Neuronal stem cell (in vitro differentiated cells): ENCODE data around the gene ZNF362.

Experiments
- DNase-seq: peaks from one replicate; pipeline ENCODE4 v3.0.0-alpha.2; 2013; ENCODE audit warnings: low spot score
- H2AFZ ChIP-seq: one replicate; pipeline ENCODE4 v1.6.1; 2013; ENCODE audit warnings: mild to moderate bottlenecking, low read length, inconsistent platforms
- H2AK5ac ChIP-seq: 2 replicates; pipeline ENCODE4 v1.6.1; 2013; ENCODE audit warnings: low read depth, mild to moderate bottlenecking, inconsistent platforms, low read length, moderate library complexity, mixed read lengths
- H2BK120ac ChIP-seq: 2 replicates; pipeline ENCODE4 v1.6.1; 2013; ENCODE audit warnings: low read depth, mild to moderate bottlenecking, inconsistent platforms, low read length, moderate library complexity, mixed read lengths
- H2BK12ac ChIP-seq: one replicate; pipeline ENCODE4 v1.6.1; 2013; ENCODE audit warnings: low read length, inconsistent platforms
- H2BK15ac ChIP-seq: 2 replicates; pipeline ENCODE4 v1.6.1; 2013; ENCODE audit warnings: mild to moderate bottlenecking, low read length, inconsistent platforms, mixed read lengths
- H2BK5ac ChIP-seq: one replicate; pipeline ENCODE4 v1.6.1; 2013; ENCODE audit warnings: inconsistent platforms, mild to moderate bottlenecking, low read length, moderate library complexity
- H3K14ac ChIP-seq: one replicate; pipeline ENCODE4 v1.6.1; 2013; ENCODE audit warnings: low read length, inconsistent platforms
- H3K18ac ChIP-seq: 2 replicates; pipeline ENCODE4 v1.6.1; 2013; ENCODE audit warnings: low read length, inconsistent platforms
- H3K23ac ChIP-seq: 2 replicates; pipeline ENCODE4 v1.6.1; 2013; ENCODE audit warnings: low read depth, mild to moderate bottlenecking, mixed read lengths, low read length, inconsistent platforms; ENCODE audit not compliant: poor library complexity
- H3K27ac ChIP-seq: replicated peaks from 3 replicates; pipeline ENCODE4 v1.5.1; 2013; ENCODE audit warnings: low read length, inconsistent platforms
- H3K27me3 ChIP-seq, 3 experiments: 2 replicates each; pipeline ENCODE4 v1.6.1; 2013; ENCODE audit warnings: low read length in 3 of 3, mild to moderate bottlenecking in 2 of 3, inconsistent platforms in 1 of 3, low read depth in 1 of 3, mixed read lengths in 1 of 3, moderate library complexity in 1 of 3; ENCODE audit not compliant: control insufficient read depth in 3 of 3, insufficient read depth in 3 of 3
- H3K36me3 ChIP-seq, 2 donors: replicated peaks in 1 of 2; 2 replicates each; pipeline ENCODE4 v1.6.1; 2013; ENCODE audit warnings: low read length in 2 of 2; ENCODE audit not compliant: control insufficient read depth in 2 of 2, insufficient read depth in 2 of 2
- H3K4ac ChIP-seq: 2 replicates; pipeline ENCODE4 v1.6.1; 2013; ENCODE audit warnings: inconsistent platforms, mild to moderate bottlenecking, low read length, moderate library complexity
- H3K4me1 ChIP-seq, 2 donors: 1 replicate in 1 of 2; 2 replicates in 1 of 2; pipeline ENCODE4 v1.6.1; 2013; ENCODE audit warnings: low read length in 2 of 2, low read depth in 1 of 2; ENCODE audit not compliant: control insufficient read depth in 2 of 2, insufficient read depth in 1 of 2
- H3K4me2 ChIP-seq: one replicate; pipeline ENCODE4 v1.6.1; 2013; ENCODE audit warnings: mild to moderate bottlenecking, low read length, inconsistent platforms; ENCODE audit not compliant: insufficient read depth, poor library complexity, severe bottlenecking
- H3K4me3 ChIP-seq, 2 donors: 2 replicates each; pipeline ENCODE4 v1.5.1; 2013; ENCODE audit warnings: low read length in 2 of 2, mild to moderate bottlenecking in 2 of 2, inconsistent platforms in 1 of 2, moderate library complexity in 1 of 2
- H3K79me1 ChIP-seq: one replicate; pipeline ENCODE4 v1.6.1; 2013; ENCODE audit warnings: low read depth, mild to moderate bottlenecking, inconsistent platforms, low read length, moderate library complexity
- H3K9ac ChIP-seq: one replicate; pipeline ENCODE4 v1.6.1; 2013; ENCODE audit warnings: mild to moderate bottlenecking, low read depth, low read length, inconsistent platforms; ENCODE audit not compliant: poor library complexity
- H3K9me3 ChIP-seq, 2 donors: replicated peaks in 1 of 2; 2 replicates each; pipeline versions ENCODE3 to v1.6.1; 2013; ENCODE audit warnings: low read length in 2 of 2, mild to moderate bottlenecking in 2 of 2, inconsistent platforms in 1 of 2, low read depth in 1 of 2, mixed read lengths in 1 of 2, moderate library complexity in 1 of 2; ENCODE audit not compliant: control insufficient read depth in 2 of 2, insufficient read depth in 1 of 2
- H4K8ac ChIP-seq: one replicate; pipeline ENCODE4 v1.6.1; 2013; ENCODE audit warnings: low read depth, mild to moderate bottlenecking, inconsistent platforms, low read length, moderate library complexity
- H4K91ac ChIP-seq: one replicate; pipeline ENCODE4 v1.6.1; 2013; ENCODE audit warnings: low read length, low read depth, mild to moderate bottlenecking, inconsistent platforms; ENCODE audit not compliant: poor library complexity
- WGBS, 2 donors: extraction: QIAGEN DNeasy Blood & Tissue Kit; methylation state at CpG; one replicate each; pipeline ENCODE4 v1.1.7; 2013; ENCODE audit warnings: missing lambda C conversion rate in 2 of 2, mixed read lengths in 1 of 2; ENCODE audit not compliant: insufficient read length in 2 of 2, insufficient replicate concordance in 1 of 2; ENCODE audit errors: extremely low coverage in 2 of 2; 5-methylcytosine and 5-hydroxymethylcytosine counted together

Gene ZNF362

DNA sequence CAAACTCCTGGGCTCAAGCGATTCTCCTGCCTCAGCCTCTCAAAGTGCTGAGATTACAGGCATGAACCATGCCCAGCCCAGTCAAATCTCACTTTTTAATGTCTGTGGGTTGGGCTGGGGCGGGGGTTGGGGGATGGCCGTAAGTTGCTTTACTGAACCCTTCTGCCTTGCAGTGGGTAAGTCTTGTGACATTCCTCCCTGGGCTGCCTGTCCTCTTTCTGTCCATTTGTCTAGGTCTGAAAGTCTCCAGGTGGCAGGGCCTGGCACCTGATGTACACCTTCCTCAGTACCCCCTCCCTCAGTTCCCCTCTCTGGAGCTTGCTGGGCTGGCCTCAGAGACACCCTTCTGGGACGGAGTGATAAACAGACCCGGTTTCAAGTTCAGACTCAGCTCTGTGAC is 13.3 kb downstream of the ZNF362 start:
- Histone ChIP-seq H3K36me3 (peaks cover 17 to 76% of the 10 kb centered on the region in 2 donors), H3K4ac (no peak overlapping the region), H2BK5ac (no peak overlapping the region), H2AK5ac (no peak overlapping the region), H3K14ac (peak overlapping the region; percentile 32), H3K4me2 (no peak overlapping the region), H2BK12ac (no peak overlapping the region), H2BK120ac (no peak overlapping the region), H4K8ac (no peak overlapping the region), H3K18ac (no peak overlapping the region), H4K91ac (no peak overlapping the region), H2AFZ (no peak overlapping the region), H3K4me3 (no peak overlapping the region), H2BK15ac (no peak overlapping the region), H3K27me3 (no peaks in the 10 kb centered on the region), H3K23ac (no peak overlapping the region), H3K9me3 (no peaks in the 10 kb centered on the region), H3K9ac (no peak overlapping the region), H3K79me1 (peaks cover 20% of the 10 kb centered on the region), H3K4me1 (peaks cover 0 to 6% of the 10 kb centered on the region in 2 donors), H3K27ac (no peak overlapping the region)
- no peak for DNase-seq
- no CpG with 5 or more reads among the region's 5 CpGs for WGBS, 2 donors

DNA sequence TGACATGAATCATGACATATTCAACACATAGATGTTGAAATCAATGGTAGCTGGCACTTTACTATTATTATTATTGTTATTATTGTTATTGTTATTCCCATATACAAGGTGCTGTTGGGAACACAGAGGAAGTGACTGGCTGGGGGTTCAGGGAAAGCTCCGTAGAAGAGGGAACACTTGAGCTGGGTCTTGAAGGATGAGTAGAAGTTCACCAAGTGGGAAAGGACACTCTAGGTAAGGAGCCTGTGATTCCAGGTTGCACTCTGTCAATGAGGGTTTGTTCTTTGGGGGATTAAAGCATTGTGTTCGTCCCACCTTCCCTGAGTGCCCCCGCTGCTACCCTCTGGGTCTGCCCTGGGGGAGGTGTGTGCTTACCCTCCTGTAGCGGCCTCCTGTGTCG is 14.1 kb downstream of the ZNF362 start:
- Histone ChIP-seq H2AK5ac (no peak overlapping the region), H3K4me1 (peaks cover 0 to 6% of the 10 kb centered on the region in 2 donors), H3K14ac (peak overlapping the region; percentile 61), H3K27ac (no peak overlapping the region), H2BK120ac (no peak overlapping the region), H3K4me3 (no peak overlapping the region), H2BK15ac (no peak overlapping the region), H3K79me1 (peaks cover 22% of the 10 kb centered on the region), H2BK5ac (no peak overlapping the region), H3K4ac (no peak overlapping the region), H3K9me3 (no peaks in the 10 kb centered on the region), H4K8ac (no peak overlapping the region), H3K9ac (no peak overlapping the region), H3K4me2 (no peak overlapping the region), H4K91ac (no peak overlapping the region), H2AFZ (no peak overlapping the region), H3K27me3 (no peaks in the 10 kb centered on the region), H3K36me3 (peaks cover 19 to 82% of the 10 kb centered on the region in 2 donors), H2BK12ac (no peak overlapping the region), H3K23ac (no peak overlapping the region), H3K18ac (no peak overlapping the region)
- DNase-seq, result no peak
- no CpG with 5 or more reads among the region's 5 CpGs for WGBS, 2 donors

DNA sequence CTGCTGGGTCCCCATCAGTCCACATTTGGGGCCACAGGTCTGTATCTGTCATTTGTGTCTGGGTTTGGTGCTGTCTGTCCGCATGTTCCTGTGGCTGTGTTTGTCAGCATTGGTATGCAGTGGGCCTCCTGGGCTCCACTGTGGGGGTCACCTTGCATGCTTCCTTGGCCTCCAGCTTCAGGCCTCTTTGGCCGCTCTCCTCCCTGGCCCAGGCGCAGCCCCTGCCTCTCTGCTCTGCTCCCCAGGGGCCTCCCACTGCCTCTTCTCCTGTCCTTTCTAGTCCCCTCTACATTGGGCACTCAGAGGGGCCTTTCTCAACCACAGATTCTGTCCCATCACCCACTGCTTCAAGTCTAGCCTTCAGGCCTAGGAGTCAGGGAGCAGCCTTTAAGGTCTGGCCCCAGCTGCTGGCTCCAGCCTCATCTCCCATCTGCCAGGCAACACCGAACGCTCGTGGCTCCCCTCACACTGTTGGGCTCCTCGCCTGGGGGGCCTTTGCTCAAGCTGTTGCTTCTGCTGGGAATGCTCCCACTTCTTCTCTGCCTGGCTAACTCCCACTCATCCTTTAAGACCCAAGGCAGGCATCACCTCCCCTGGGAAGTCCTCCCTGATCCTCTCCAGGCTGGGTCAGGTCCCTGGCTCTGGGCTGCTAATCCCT is 14.6 kb downstream of the ZNF362 start:
- Histone ChIP-seq H3K36me3 (peaks cover 20 to 84% of the 10 kb centered on the region in 2 donors), H3K4ac (no peak overlapping the region), H3K9me3 (no peaks in the 10 kb centered on the region), H2BK120ac (no peak overlapping the region), H3K9ac (no peak overlapping the region), H3K27ac (no peak overlapping the region), H2BK12ac (no peak overlapping the region), H2BK5ac (no peak overlapping the region), H3K27me3 (no peaks in the 10 kb centered on the region), H3K23ac (no peak overlapping the region), H3K14ac (peak overlapping the region; percentile 61), H4K8ac (no peak overlapping the region), H3K4me1 (peaks cover 0 to 6% of the 10 kb centered on the region in 2 donors), H2AFZ (no peak overlapping the region), H3K79me1 (peaks cover 24% of the 10 kb centered on the region), H2AK5ac (no peak overlapping the region), H3K4me2 (no peak overlapping the region), H4K91ac (no peak overlapping the region), H3K18ac (no peak overlapping the region), H2BK15ac (no peak overlapping the region), H3K4me3 (no peak overlapping the region)
- WGBS, 2 donors, result no CpG with 5 or more reads among the region's 7 CpGs
- DNase-seq, result no peak

DNA sequence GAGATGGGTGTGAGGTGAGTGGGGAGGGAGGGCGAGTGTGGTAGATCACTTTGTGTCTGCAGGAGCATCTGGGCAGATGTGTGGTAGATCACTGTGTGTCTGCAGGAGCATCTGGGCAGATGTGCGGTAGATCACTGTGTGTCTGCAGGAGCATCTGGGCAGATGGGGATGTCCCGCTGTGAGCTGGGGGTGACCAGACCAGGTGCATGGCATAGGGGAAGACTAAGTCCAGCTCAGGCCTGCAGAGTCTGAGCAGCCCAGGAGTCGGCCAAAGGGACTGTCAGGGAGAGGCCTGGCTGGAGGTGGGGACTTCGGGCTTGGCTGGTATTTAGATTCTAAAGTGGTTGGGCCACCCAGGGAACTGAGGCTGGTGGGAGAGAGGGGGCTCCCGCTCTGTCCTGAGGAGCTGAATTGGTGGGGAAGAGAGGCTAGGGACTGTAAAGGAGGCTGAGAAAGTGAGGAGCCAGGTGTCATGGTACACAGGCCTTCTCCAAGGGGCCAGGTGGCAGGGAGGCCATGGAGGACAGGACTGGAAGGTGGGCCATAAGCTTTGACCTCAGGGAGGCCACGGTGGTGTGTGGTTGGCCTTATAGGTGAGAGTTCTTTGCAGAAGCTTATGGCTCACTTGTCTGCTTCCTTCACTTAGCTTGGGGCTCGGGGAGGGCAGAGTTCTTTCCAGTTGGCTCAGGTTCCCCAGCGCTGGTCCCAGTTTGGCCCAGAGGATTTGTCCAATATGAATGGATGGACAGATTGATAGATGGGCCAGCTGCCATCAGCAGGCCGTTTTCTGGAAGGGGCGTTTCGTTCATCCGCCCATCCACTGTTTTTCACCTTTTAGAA is 15.6 kb downstream of the ZNF362 start:
- H4K8ac ChIP-seq, result no peak overlapping the region
- H3K18ac ChIP-seq, result peak overlapping the region; percentile 32
- no peak overlapping the region for H2AFZ ChIP-seq
- no peak overlapping the region for H3K4ac ChIP-seq
- DNase-seq, result no peak
- no peak overlapping the region for H3K4me3 ChIP-seq
- no peak overlapping the region for H2BK120ac ChIP-seq
- no peak overlapping the region for H3K14ac ChIP-seq
- peaks cover 21 to 84% of the 10 kb centered on the region in 2 donors for H3K36me3 ChIP-seq
- no peaks in the 10 kb centered on the region for H3K9me3 ChIP-seq
- no peak overlapping the region for H2BK12ac ChIP-seq
- H4K91ac ChIP-seq, result no peak overlapping the region
- WGBS, 2 donors, result no CpG with 5 or more reads among the region's 13 CpGs
- no peaks in the 10 kb centered on the region for H3K27me3 ChIP-seq
- no peak overlapping the region for H3K9ac ChIP-seq
- no peak overlapping the region for H3K27ac ChIP-seq
- peaks cover 23% of the 10 kb centered on the region for H3K79me1 ChIP-seq
- H2BK15ac ChIP-seq, result no peak overlapping the region
- H3K4me1 ChIP-seq, result peaks cover 0 to 6% of the 10 kb centered on the region in 2 donors
- H2AK5ac ChIP-seq, result no peak overlapping the region
- no peak overlapping the region for H3K4me2 ChIP-seq
- peak overlapping the region; percentile 69 for H3K23ac ChIP-seq
- no peak overlapping the region for H2BK5ac ChIP-seq
